Stimulated activated naive CD8-positive, alpha-beta T cell treated with anti-CD3 and anti-CD28 coated beads, Interleukin-15, amount 100 ng/mL, for 72 hours (primary cell): ENCODE measurements around the gene PSMD11.

Experiments used
- ATAC-seq: fragments of 150-1000 bp; cut with Tn5 transposase; 2 replicates; pipeline ENCODE4 v1.10.0; 2021; ENCODE audit warnings: mild to moderate bottlenecking, moderate library complexity
- DNase-seq, 2 donors: peaks; one replicate each; pipeline ENCODE4 v3.0.0; 2021 to 2022
- H3K27ac Mint-ChIP-seq, 2 donors: one replicate each; pipeline ENCODE4 v1.8.0; 2022; ENCODE audit warnings: mild to moderate bottlenecking in 2 of 2, mixed read lengths in 2 of 2, moderate library complexity in 2 of 2
- H3K27me3 Mint-ChIP-seq: one replicate; pipeline ENCODE4 v1.8.0; 2022; ENCODE audit warnings: mixed read lengths
- H3K4me1 Mint-ChIP-seq: one replicate; pipeline ENCODE4 v1.8.0; 2022; ENCODE audit warnings: mild to moderate bottlenecking, mixed read lengths
- H3K4me3 Mint-ChIP-seq, 2 donors: one replicate each; pipeline ENCODE4 v1.8.0; 2022; ENCODE audit warnings: mild to moderate bottlenecking in 2 of 2, mixed read lengths in 2 of 2, moderate library complexity in 1 of 2
- H3K9me3 Mint-ChIP-seq, 2 donors: one replicate each; pipeline ENCODE4 v1.8.0; 2022; ENCODE audit warnings: mixed read lengths in 2 of 2

Gene PSMD11

GRCh38 chr17:32482568-32483320, 38.4 kb downstream of the PSMD11 start:
- H3K27ac Mint-ChIP-seq, result peak overlapping the region; percentile 44 to 67
- peaks cover 35% of the 10 kb centered on the region for H3K4me1 Mint-ChIP-seq

GRCh38 chr17:32483451-32484019, 39.2 kb downstream of the PSMD11 start:
- Mint-ChIP-seq H3K4me3 (no peak overlapping the region), H3K4me1 (peaks cover 43% of the 10 kb centered on the region), H3K9me3 (no peaks in the 10 kb centered on the region), H3K27me3 (no peaks in the 10 kb centered on the region), H3K27ac (peak overlapping the region in 1 of 2 donors; percentile 49)
- ATAC-seq (peak; percentile 45), DNase-seq (peak in 1 of 2 donors; percentile 49)

More at GRCh38 chr17:32482568-32483320, 38.4 kb downstream of the PSMD11 start:
- ATAC-seq (no peak), DNase-seq (no peak)
- Mint-ChIP-seq H3K4me3 (no peak overlapping the region), H3K27me3 (no peaks in the 10 kb centered on the region), H3K9me3 (no peaks in the 10 kb centered on the region)

GRCh38 chr17:32484041-32484461, 39.7 kb downstream of the PSMD11 start:
- no peak overlapping the region for H3K4me3 Mint-ChIP-seq
- no peak for DNase-seq
- ATAC-seq, result no peak
- H3K9me3 Mint-ChIP-seq, result no peaks in the 10 kb centered on the region
- H3K27me3 Mint-ChIP-seq, result no peaks in the 10 kb centered on the region
- H3K4me1 Mint-ChIP-seq, result peaks cover 48% of the 10 kb centered on the region
- no peak overlapping the region for H3K27ac Mint-ChIP-seq

GRCh38 chr17:32484628-32485027, 40.3 kb downstream of the PSMD11 start:
- Mint-ChIP-seq H3K9me3 (no peaks in the 10 kb centered on the region), H3K4me1 (peaks cover 54% of the 10 kb centered on the region), H3K27ac (no peak overlapping the region), H3K27me3 (no peaks in the 10 kb centered on the region), H3K4me3 (no peak overlapping the region)
- ATAC-seq, result no peak
- no peak for DNase-seq

- Mint-ChIP-seq H3K27me3 (no peaks in the 10 kb centered on the region), H3K4me1 (peaks cover 62% of the 10 kb centered on the region), H3K27ac (no peak overlapping the region), H3K4me3 (peak overlapping the region; percentile 72 to 74), H3K9me3 (no peaks in the 10 kb centered on the region)
- no peak for DNase-seq
- ATAC-seq, result no peak
Measured at GRCh38 chr17:32485261-32486110, 41.2 kb downstream of the PSMD11 start.

GRCh38 chr17:32486111-32486700, 41.9 kb downstream of the PSMD11 start:
- Mint-ChIP-seq H3K27me3 (no peaks in the 10 kb centered on the region), H3K9me3 (no peaks in the 10 kb centered on the region), H3K4me1 (peaks cover 69% of the 10 kb centered on the region), H3K27ac (no peak overlapping the region), H3K4me3 (peak overlapping the region; percentile 72 to 74)
- peak; percentile 79 for ATAC-seq
- DNase-seq, result peak; percentile 66 to 72

GRCh38 chr17:32486701-32487472, 42.6 kb downstream of the PSMD11 start, which contains the start of gene CDK5R1:
TSS of gene CDK5R1 (plus strand) at chr17:32486993. CDS start at chr17:32487621, 628 bp downstream.
- Mint-ChIP-seq H3K27ac (peak within 1 kb of the TSS; percentile 85 to 89), H3K4me3 (peak within 1 kb of the TSS; percentile 89 to 98), H3K4me1 (peaks cover 70% of the 10 kb centered on the region), H3K27me3 (no peaks in the 10 kb centered on the region), H3K9me3 (no peaks in the 10 kb centered on the region)
- DNase-seq, result peak; percentile 74 to 75
- peak; percentile 71 for ATAC-seq

GRCh38 chr17:32487473-32488176, 43.3 kb downstream of the PSMD11 start:
- H3K4me1 Mint-ChIP-seq, result peaks cover 70% of the 10 kb centered on the region
- ATAC-seq (peak; percentile 60), DNase-seq (peak; percentile 43)
- no peaks in the 10 kb centered on the region for H3K9me3 Mint-ChIP-seq
- peak overlapping the region; percentile 85 to 89 for H3K27ac Mint-ChIP-seq
- H3K4me3 Mint-ChIP-seq, result peak overlapping the region; percentile 89 to 98
- no peaks in the 10 kb centered on the region for H3K27me3 Mint-ChIP-seq

GRCh38 chr17:32488177-32488542, 43.9 kb downstream of the PSMD11 start:
- no peak for DNase-seq
- H3K4me1 Mint-ChIP-seq, result peaks cover 73% of the 10 kb centered on the region
- peak overlapping the region; percentile 89 to 98 for H3K4me3 Mint-ChIP-seq
- H3K9me3 Mint-ChIP-seq, result no peaks in the 10 kb centered on the region
- H3K27ac Mint-ChIP-seq, result peak overlapping the region in 1 of 2 donors; percentile 69
- no peak for ATAC-seq
- H3K27me3 Mint-ChIP-seq, result no peaks in the 10 kb centered on the region

- H3K27me3 Mint-ChIP-seq, result no peaks in the 10 kb centered on the region
- DNase-seq (no peak), ATAC-seq (no peak)
- peaks cover 73% of the 10 kb centered on the region for H3K4me1 Mint-ChIP-seq
- H3K27ac Mint-ChIP-seq, result peak overlapping the region in 1 of 2 donors; percentile 10
- no peaks in the 10 kb centered on the region for H3K9me3 Mint-ChIP-seq
- peak overlapping the region; percentile 89 to 98 for H3K4me3 Mint-ChIP-seq
Measured at GRCh38 chr17:32488604-32489180, 44.4 kb downstream of the PSMD11 start.

GRCh38 chr17:32489320-32490100, 45.2 kb downstream of the PSMD11 start:
- no peak for DNase-seq
- Mint-ChIP-seq H3K27me3 (no peaks in the 10 kb centered on the region), H3K9me3 (no peaks in the 10 kb centered on the region), H3K4me3 (peak overlapping the region; percentile 89 to 98), H3K27ac (peak overlapping the region; percentile 47 to 68), H3K4me1 (peaks cover 73% of the 10 kb centered on the region)
- no peak for ATAC-seq

- Mint-ChIP-seq H3K27ac (peak overlapping the region in 1 of 2 donors; percentile 72), H3K4me3 (peak overlapping the region; percentile 89 to 98), H3K9me3 (no peaks in the 10 kb centered on the region), H3K27me3 (no peaks in the 10 kb centered on the region), H3K4me1 (peaks cover 75% of the 10 kb centered on the region)
- ATAC-seq (no peak), DNase-seq (peak in 1 of 2 donors; percentile 42)
Measured at GRCh38 chr17:32490101-32490482, 45.8 kb downstream of the PSMD11 start.
